Fibroblast of lung (primary cell): Measurements from ENCODE around the gene SLC35B4. TPM values are rescaled to one million over a fixed set of nuclear protein-coding genes. Genes with fewer than 3 reads are reported as not detected.

Source experiments
- DNase-seq, 2 donors: peaks; one replicate each; pipeline versions ENCODE4 v3.0.0 to v3.0.0-alpha.2; 2010; ENCODE audit warnings: low read depth in 2 of 2
- H2AFZ ChIP-seq: 2 replicates; pipeline ENCODE4 v1.5.1; 2012; ENCODE audit warnings: low read length, control low read depth, inconsistent platforms
- H3K27ac ChIP-seq: 2 replicates; pipeline ENCODE4 v1.5.1; 2011; ENCODE audit warnings: low read length, control low read depth; ENCODE audit not compliant: insufficient read depth
- H3K27me3 ChIP-seq: 2 replicates; pipeline ENCODE4 v1.5.1; 2011; ENCODE audit warnings: mild to moderate bottlenecking, low read length; ENCODE audit not compliant: control insufficient read depth, insufficient read depth
- H3K36me3 ChIP-seq: 2 replicates; pipeline ENCODE4 v1.5.1; 2011; ENCODE audit warnings: low read length; ENCODE audit not compliant: control insufficient read depth, insufficient read depth
- H3K4me1 ChIP-seq: 2 replicates; pipeline ENCODE4 v1.5.1; 2011; ENCODE audit warnings: low read length; ENCODE audit not compliant: control insufficient read depth, insufficient read depth; ENCODE audit errors: extremely low read depth
- H3K4me2 ChIP-seq: 2 replicates; pipeline ENCODE4 v1.5.1; 2011; ENCODE audit warnings: low read length, control low read depth; ENCODE audit not compliant: insufficient read depth; ENCODE audit errors: extremely low read depth
- H3K4me3 ChIP-seq, 4 experiments: fragments of 200-600 bp in 1 of 4; sonication (generic) in 1 of 4; replicated peaks in 1 of 4; 2 replicates each; pipeline ENCODE4 v1.5.1; 2011 to 2016; ENCODE audit warnings: low read length in 4 of 4, low read depth in 3 of 4, mild to moderate bottlenecking in 3 of 4, control low read depth in 2 of 4, inconsistent platforms in 1 of 4, mixed read lengths in 1 of 4; ENCODE audit not compliant: insufficient read depth in 1 of 4; ENCODE audit errors: control extremely low read depth in 1 of 4
- H3K79me2 ChIP-seq: 2 replicates; pipeline ENCODE4 v1.5.1; 2012; ENCODE audit warnings: mild to moderate bottlenecking, low read length, inconsistent platforms; ENCODE audit not compliant: control insufficient read depth, insufficient read depth
- H3K9ac ChIP-seq: 2 replicates; pipeline ENCODE4 v1.5.1; 2011; ENCODE audit warnings: mild to moderate bottlenecking, low read length, control low read depth; ENCODE audit not compliant: insufficient read depth
- H3K9me3 ChIP-seq: 2 replicates; pipeline ENCODE4 v1.5.1; 2012; ENCODE audit warnings: low read depth, low read length; ENCODE audit not compliant: control insufficient read depth, insufficient read depth
- H4K20me1 ChIP-seq: 2 replicates; pipeline ENCODE4 v1.5.1; 2011; ENCODE audit warnings: low read length; ENCODE audit not compliant: control insufficient read depth, insufficient read depth; ENCODE audit errors: extremely low read depth
- CTCF ChIP-seq, 2 donors: IDR thresholded peaks in 1 of 2; conservative IDR thresholded peaks in 1 of 2; 1 replicate in 1 of 2; 2 replicates in 1 of 2; pipeline ENCODE4 v1.5.1; 2011 to 2012; ENCODE audit warnings: low read length in 2 of 2, control low read depth in 1 of 2, inconsistent platforms in 1 of 2, low read depth in 1 of 2, mild to moderate bottlenecking in 1 of 2
- EZH2 ChIP-seq: IDR thresholded peaks from 2 replicates; pipeline ENCODE4 v1.5.1; 2012; ENCODE audit warnings: low read length, control low read depth, mild to moderate bottlenecking; ENCODE audit errors: missing control alignments
- polyA plus RNA-seq, 2 donors: library from polyadenylated mRNA; depleted of rRNA in 1 of 2; stranded (reverse) in 1 of 2; unstranded in 1 of 2; fragments of >200 nt; gene quantifications; 2 replicates each; pipeline ENCODE4 v1.2.1, GENCODE V29; 2011 to 2012; ENCODE audit warnings: missing spikeins in 1 of 2
- total RNA-seq: library from RNA; depleted of rRNA; stranded (reverse); fragments of >200 nt; gene quantifications from 2 replicates; pipeline ENCODE4 v1.2.1, GENCODE V29; 2014

The SLC35B4 gene
- total and polyA plus RNA-seq, 2 donors (not counting 1 experiment from before 2014, with no cell fraction given): 13.7 to 20.1 TPM

GRCh38 chr7:134311807-134312206 is 4.9 kb downstream of the SLC35B4 start:
- no peak for TF ChIP-seq CTCF (conservative IDR thresholded peaks at IDR 0.05 in 1 of 2, IDR thresholded peaks at IDR 0.05 in 1 of 2; ENCODE audit: low read depth in 1 of 2, low read length in 2 of 2)
- TF ChIP-seq EZH2: no peak
- no peak for DNase-seq
- H3K27me3 ChIP-seq: no peaks in the 10 kb centered on the region

DNA sequence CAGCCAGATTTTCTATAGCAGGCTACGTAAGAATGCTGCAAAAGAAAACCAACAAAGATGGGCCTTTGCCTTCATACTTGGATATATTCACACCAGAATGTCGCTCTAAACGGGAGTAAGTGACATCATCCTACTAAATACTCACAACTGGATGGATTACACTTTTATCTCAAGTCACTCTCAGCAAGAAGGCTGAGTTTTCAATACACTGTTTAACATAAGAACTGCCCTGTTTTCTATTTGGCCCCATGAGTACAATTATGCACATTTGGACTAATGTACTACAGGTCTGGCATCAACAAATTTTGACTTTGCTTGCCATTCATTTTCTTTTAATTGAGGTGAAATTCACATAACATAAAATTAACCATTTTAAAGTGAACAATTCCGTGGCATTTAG is 8.2 kb downstream of the SLC35B4 start:
- H3K27me3 ChIP-seq: no peaks in the 10 kb centered on the region
- H2AFZ ChIP-seq: no peak overlapping the region
- peaks cover 4% of the 10 kb centered on the region for H3K36me3 ChIP-seq
- no peak overlapping the region for H3K27ac ChIP-seq
- no peak overlapping the region for H3K4me3 ChIP-seq
- H3K4me2 ChIP-seq: no peak overlapping the region
- no peak overlapping the region for H3K9ac ChIP-seq
- H3K4me1 ChIP-seq: no peaks in the 10 kb centered on the region
- no peak for DNase-seq
- H4K20me1 ChIP-seq: no peaks in the 10 kb centered on the region
- TF ChIP-seq CTCF (conservative IDR thresholded peaks at IDR 0.05 in 1 of 2, IDR thresholded peaks at IDR 0.05 in 1 of 2; ENCODE audit: low read depth in 1 of 2, low read length in 2 of 2): no peak
- TF ChIP-seq EZH2: no peak
- H3K79me2 ChIP-seq: no peaks in the 10 kb centered on the region
- H3K9me3 ChIP-seq: no peaks in the 10 kb centered on the region

More at GRCh38 chr7:134311807-134312206, 4.9 kb downstream of the SLC35B4 start:
- no peak overlapping the region for H3K4me2 ChIP-seq
- H3K9ac ChIP-seq: no peak overlapping the region
- no peaks in the 10 kb centered on the region for H3K9me3 ChIP-seq
- H3K36me3 ChIP-seq: no peaks in the 10 kb centered on the region
- no peaks in the 10 kb centered on the region for H4K20me1 ChIP-seq
- H2AFZ ChIP-seq: no peak overlapping the region
- H3K4me1 ChIP-seq: peaks cover 4% of the 10 kb centered on the region
- peaks cover 7% of the 10 kb centered on the region for H3K79me2 ChIP-seq
- H3K27ac ChIP-seq: no peak overlapping the region
- no peak overlapping the region for H3K4me3 ChIP-seq

DNA sequence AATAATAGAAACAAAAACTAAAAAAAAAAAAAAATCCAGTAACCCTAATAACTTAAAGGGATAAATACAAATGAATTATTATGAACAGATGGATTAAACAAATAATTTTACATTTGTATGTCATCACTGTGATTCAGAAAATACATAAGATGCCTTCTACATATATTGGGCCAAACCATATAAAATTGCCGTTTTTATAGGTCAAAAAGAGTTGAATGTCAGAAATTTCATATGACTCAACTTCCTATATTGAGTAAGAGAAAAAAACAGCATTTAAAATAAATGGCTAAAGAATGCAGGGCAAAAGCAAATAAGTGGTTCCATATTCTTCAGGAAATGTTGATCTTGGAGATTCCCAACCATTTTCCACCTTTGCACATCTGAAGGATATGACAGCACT is 9.4 kb downstream of the SLC35B4 start:
- Histone ChIP-seq H3K4me2 (no peak overlapping the region), H3K4me3 (no peak overlapping the region), H3K27ac (no peak overlapping the region), H3K9me3 (no peaks in the 10 kb centered on the region), H2AFZ (no peak overlapping the region), H3K36me3 (peaks cover 4% of the 10 kb centered on the region), H3K4me1 (no peaks in the 10 kb centered on the region), H4K20me1 (no peaks in the 10 kb centered on the region), H3K79me2 (no peaks in the 10 kb centered on the region), H3K27me3 (no peaks in the 10 kb centered on the region), H3K9ac (no peak overlapping the region)
- DNase-seq: peak; percentile 11 to 47
- TF ChIP-seq CTCF (conservative IDR thresholded peaks at IDR 0.05 in 1 of 2, IDR thresholded peaks at IDR 0.05 in 1 of 2; ENCODE audit: low read depth in 1 of 2, low read length in 2 of 2) (no peak), EZH2 (no peak)
